ENCODE measurements around the gene U2AF2. TPM values are rescaled to one million over a fixed set of nuclear protein-coding genes. Genes with fewer than 3 reads are reported as not detected.

Gene U2AF2
- total RNA-seq, 1 experiment from 2014 or later = 239 TPM

DNA sequence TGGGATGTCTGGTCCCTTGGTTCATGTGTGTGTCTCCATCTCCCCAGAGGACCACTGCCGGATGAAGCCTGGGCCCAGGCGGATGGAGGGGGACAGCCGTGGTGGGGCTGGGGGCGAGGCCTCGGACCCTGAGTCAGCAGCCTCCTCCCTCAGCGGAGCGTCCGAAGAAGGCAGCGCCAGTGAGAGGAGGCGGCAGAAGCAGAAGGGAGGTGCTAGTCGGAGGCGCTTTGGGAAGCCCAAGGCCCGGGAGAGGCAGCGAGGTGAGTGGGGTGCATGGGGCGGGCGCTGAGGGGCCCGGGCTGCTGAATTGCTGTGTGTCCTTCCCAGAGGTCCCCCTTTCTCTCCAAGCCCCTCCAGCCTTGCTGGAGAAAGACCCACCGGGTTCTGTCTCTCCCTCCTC, 3.6 kb upstream of the U2AF2 start:
- DNase-seq (ENCODE audit: low spot score) = no peak
- in situ Hi-C loops (cut with HindIII; ENCODE audit: low sequenced_read_pairs) = no loop called here

DNA sequence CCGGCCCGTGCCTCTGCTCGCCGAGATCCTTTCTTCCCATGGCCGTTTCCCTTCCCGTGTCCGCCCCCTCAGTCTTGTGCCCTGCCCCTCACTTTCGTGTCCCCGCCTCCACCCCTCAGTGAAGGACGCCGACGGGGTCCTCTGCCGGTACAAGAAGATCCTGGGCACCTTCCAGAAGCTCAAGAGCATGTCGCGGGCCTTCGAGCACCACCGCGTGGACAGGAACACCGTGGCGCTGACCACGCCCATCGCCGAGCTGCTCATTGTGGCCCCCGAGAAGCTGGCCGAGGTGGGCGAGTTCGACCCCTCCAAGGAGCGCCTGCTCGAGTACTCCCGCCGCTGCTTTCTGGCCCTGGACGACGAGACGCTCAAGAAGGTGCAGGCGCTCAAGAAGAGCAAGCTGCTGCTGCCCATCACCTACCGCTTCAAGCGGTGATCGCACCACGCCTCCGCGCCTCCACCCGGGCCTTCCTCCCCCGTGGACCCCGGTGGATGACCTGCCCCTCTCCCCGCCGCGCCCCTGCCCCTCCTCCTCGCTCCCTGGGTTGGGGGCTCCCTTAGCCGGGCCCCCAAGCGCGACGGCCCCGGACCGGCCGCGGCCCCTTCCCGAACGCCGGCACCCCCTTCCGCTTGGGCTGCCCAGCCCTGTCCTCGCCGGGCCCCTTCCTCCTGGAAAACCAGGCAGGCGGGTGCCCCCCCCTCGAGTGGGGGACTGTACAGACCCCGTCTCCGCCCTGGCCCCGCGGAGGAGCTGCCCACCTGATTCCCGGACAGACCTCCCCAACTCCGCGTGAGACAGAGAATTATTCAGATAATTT, 2.3 kb upstream of the U2AF2 start:
- in situ Hi-C loops (cut with HindIII; ENCODE audit: low sequenced_read_pairs) = no loop called here
- DNase-seq (ENCODE audit: low spot score) = no peak

GRCh38 chr19:55653651-55654322, 1.0 kb upstream of the U2AF2 start:
- peak; percentile 99 for DNase-seq (ENCODE audit: low spot score)
- in situ Hi-C loops (cut with HindIII; ENCODE audit: low sequenced_read_pairs) = no loop called here

DNA sequence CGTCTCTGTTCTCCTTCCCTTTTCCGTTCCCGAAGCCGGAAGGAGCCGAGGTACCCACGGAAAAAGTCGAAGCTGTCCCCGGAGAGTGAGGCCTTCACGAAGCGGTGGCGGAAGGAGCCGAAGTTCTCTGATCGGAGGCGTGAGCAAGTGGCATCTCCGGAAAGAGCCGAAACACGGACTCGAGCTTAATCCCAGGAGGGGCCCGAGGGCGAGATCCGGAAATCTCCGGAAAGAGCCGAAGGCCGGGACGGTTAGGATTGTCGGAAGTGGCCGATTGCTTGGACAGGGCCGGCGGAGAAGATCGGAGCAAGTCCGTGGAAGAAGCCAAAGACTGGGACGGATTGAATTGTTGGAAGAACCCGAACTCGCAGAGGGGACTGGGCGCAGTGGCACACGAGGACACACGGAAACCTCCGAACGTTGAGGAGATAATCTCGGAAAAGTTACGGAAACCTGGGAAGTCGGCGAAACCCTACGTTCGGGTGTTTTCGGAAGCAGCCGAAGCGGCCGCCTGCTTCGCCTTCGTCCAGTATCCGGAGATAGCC, 440 bp upstream of the U2AF2 start:
- DNase-seq (ENCODE audit: low spot score) = peak; percentile 99
- in situ Hi-C loops (cut with HindIII; ENCODE audit: low sequenced_read_pairs) = no loop called here

GRCh38 chr19:55655648-55656040, 809 bp downstream of the U2AF2 start:
- DNase-seq (ENCODE audit: low spot score) = no peak
- in situ Hi-C loops (cut with HindIII; ENCODE audit: low sequenced_read_pairs) = no loop called here

GRCh38 chr19:55656552-55656951, 1.7 kb downstream of the U2AF2 start:
- no peak for DNase-seq (ENCODE audit: low spot score)
- in situ Hi-C loops (cut with HindIII; ENCODE audit: low sequenced_read_pairs) = no loop called here

DNA sequence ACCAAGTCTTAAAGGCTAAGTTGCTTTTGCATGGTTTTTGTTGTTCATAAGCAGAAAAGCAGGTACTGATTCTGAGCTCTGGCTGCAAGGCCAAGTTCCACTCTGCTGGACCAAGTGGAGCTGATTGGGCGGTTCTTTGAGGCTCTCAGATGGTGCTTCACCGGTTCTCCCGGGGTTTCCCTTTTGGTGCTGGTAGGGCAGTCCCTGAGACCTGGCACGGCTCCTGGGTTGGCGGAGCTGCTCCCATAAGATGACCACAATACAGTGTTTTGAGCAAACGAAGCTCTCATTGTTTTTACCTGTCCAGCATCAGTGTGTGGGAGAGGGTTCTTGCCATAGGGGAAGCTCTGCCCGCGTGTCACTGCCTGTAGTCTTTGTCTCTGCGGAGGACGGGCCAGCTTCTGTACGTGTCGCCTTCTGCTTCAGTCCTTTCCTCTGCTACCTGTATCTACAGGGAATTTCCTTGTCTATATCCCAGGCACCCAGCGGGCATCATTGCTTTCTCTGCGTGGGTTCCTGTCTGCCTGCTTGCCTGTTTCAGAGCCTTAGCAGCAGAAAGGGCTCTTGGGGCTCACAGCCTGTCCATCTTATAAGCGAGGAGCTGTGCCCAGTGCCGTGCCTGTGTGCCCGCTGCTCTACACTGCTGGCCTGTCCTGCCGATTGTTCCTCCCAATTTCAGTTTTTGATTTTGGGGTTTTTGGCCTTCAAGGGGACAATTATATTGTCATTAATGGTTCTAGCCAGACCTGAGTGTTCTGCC, 2.3 kb downstream of the U2AF2 start:
- DNase-seq (ENCODE audit: low spot score) = no peak
- in situ Hi-C loops (cut with HindIII; ENCODE audit: low sequenced_read_pairs) = no loop called here

DNA sequence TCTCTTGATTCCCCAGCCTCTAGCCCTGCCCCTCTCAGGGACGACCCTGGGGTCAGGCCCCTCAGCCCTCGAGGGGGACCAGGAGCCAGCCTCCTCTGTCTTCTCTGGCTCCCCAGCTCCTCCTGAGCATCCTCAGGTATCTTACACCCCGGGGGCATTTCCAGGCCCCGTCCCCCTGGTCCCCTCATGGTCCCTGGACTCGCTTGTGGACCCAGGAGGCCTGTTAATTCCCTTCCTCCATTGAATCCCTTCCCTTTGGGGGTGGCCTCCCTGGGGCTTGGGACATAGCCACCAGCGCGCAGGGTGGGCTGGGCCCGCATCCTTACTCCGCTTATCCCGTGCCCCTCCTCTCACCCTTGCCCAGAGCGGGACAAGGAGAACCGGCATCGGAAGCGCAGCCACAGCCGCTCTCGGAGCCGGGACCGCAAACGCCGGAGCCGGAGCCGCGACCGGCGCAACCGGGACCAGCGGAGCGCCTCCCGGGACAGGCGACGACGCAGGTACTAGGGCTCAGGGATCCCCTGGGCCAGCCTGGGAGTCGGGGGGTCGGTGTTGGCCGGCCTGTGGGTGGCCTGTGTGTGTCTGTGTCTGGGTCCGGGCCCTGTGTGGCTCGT, 4.1 kb downstream of the U2AF2 start:
- in situ Hi-C loops (cut with HindIII; ENCODE audit: low sequenced_read_pairs) = no loop called here
- DNase-seq (ENCODE audit: low spot score) = no peak

DNA sequence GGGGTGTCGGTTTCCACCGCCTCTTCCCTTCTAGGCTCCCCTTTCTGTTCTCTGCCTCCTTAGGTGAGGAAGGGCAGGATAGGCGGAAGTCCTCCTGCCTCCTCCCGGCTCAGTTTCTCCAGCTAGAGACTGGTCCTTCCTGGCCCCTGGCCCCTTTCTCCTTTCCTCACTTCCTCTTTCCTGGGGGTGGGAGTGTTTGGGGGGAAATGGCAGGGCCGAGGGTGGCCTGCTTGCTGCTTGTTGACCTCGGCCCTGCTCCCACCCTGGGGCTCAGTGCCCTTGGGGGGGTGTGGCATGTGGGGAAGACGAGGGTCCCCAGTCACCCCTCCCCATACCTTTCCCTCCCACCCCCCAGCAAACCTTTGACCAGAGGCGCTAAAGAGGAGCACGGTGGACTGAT, 5.0 kb downstream of the U2AF2 start:
- in situ Hi-C loops (cut with HindIII; ENCODE audit: low sequenced_read_pairs) = no loop called here
- no peak for DNase-seq (ENCODE audit: low spot score)

DNA sequence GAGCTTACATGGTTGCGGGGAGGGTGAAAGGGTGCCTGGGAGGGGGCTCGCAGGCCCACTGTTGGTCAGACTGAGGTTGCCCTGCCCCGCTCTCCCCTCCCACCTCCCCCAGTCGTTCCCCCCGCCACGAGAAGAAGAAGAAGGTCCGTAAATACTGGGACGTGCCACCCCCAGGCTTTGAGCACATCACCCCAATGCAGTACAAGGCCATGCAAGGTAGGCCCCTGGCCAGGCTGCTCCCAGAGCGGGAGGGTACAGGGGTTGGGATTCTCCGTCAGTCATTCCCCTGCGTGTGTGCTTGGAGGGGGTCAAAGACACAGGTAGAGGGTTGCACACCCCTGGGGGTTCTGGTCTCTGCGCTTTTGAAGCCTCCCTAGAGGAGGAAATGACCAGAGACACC, 5.6 kb downstream of the U2AF2 start:
- in situ Hi-C loops (cut with HindIII; ENCODE audit: low sequenced_read_pairs) = no loop called here
- no peak for DNase-seq (ENCODE audit: low spot score)

- in situ Hi-C loops (cut with HindIII; ENCODE audit: low sequenced_read_pairs) = no loop called here
These were observed 6.2 kb downstream of the U2AF2 start for GRCh38 chr19:55660991-55661390.

DNA sequence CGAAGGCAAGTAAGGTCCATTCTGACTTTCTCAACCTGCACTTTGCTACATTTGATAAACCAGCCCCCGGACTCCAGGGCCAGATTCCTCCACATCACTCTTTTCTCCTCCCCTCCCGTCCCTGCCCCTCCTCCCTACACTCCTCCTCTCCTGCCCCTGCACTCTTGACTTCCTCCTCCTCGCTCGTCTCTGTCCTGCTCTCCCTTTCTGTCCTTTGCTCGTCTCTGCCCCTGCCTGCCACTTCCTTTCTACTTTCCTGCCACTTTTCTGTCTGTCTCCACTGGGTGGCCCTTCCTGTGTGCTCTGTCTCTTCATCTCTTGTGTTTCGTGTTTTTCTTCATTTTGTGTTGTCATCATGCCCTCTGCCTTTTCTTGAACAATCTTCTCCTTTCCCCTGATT, 7.0 kb downstream of the U2AF2 start:
- in situ Hi-C loops (cut with HindIII; ENCODE audit: low sequenced_read_pairs) = no loop called here
- no peak for DNase-seq (ENCODE audit: low spot score)

More at GRCh38 chr19:55660991-55661390, 6.2 kb downstream of the U2AF2 start:
- DNase-seq (ENCODE audit: low spot score) = no peak

GRCh38 chr19:55663846-55664536, 9.2 kb downstream of the U2AF2 start:
- in situ Hi-C loops (cut with HindIII; ENCODE audit: low sequenced_read_pairs) = no loop called here

DNA sequence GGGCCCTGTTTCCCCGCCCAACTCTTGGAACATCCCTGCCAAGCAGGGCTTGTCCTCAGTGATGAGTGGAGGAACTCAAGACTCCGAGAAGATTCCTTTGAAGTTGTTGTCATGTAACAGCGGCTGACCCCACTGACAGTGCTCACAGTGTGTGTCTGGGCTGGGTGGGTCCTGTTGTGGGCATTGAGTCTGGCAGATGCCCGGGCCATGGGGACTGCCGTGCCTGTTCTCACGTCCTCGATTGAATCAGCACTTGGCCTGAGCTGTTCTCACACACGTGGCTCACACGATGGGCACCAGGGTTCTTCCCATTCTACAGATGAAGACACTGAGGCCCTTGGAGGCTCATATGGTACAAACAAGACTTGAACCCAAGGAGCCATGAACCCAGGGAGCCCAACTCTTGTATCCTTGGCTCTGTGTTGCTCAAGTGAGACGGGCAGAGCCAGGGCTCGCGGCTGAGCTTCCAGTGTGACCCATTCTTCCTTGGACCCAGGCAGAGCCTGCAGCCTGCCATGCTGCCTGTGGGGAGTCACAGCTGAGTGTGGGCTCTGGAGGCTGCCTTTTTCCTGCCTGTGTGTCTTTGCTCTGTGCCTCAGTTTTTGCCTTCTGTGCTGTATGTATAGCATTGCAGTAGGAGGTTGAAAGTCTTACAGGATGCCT, 11.6 kb downstream of the U2AF2 start:
- no peak for DNase-seq (ENCODE audit: low spot score)
- in situ Hi-C loops (cut with HindIII; ENCODE audit: low sequenced_read_pairs) = no loop called here

More at GRCh38 chr19:55663846-55664536, 9.2 kb downstream of the U2AF2 start:
- no peak for DNase-seq (ENCODE audit: low spot score)

- in situ Hi-C loops (cut with HindIII; ENCODE audit: low sequenced_read_pairs) = no loop called here
- DNase-seq (ENCODE audit: low spot score) = no peak
These were observed 12.2 kb downstream of the U2AF2 start for GRCh38 chr19:55667006-55667381.

DNA sequence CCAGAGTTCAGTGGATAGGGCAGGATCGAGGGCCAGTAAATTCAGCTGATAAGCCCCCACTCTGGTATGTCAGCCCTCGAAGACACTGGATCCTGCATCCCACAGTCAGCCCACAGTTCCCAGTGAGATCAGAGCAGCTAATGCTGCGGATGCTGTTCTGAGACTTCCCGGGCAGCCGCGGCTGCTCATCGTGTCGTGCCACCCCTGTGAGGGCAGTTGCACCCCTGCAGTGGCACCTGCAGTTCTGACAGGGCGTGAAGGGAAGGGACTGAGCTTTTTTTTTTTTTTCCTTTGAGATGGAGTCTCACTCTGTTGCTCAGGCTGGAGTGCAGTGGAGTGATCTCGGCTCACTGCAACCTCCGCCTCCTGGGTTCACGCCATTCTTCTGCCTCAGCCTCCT, 12.7 kb downstream of the U2AF2 start:
- DNase-seq (ENCODE audit: low spot score) = no peak

GRCh38 chr19:55667958-55668357, 13.1 kb downstream of the U2AF2 start:
- DNase-seq (ENCODE audit: low spot score) = no peak
- in situ Hi-C loops (cut with HindIII; ENCODE audit: low sequenced_read_pairs) = no loop called here

More for the DNA sequence above, 12.7 kb downstream of the U2AF2 start:
- in situ Hi-C loops (cut with HindIII; ENCODE audit: low sequenced_read_pairs) = no loop called here

- in situ Hi-C loops (cut with HindIII; ENCODE audit: low sequenced_read_pairs) = no loop called here
- no peak for DNase-seq (ENCODE audit: low spot score)
These were observed 13.9 kb downstream of the U2AF2 start for GRCh38 chr19:55668603-55669348.
